Naive B cell (primary cell): Measurements from ENCODE around the gene RABGGTA. TPM values are rescaled to one million over a fixed set of nuclear protein-coding genes. Genes with fewer than 3 reads are reported as not detected.

Experiments
- ATAC-seq, 2 donors: fragments of 150-1000 bp; cut with Tn5 transposase; 2 replicates each; pipeline ENCODE4 v1.10.0; 2021; ENCODE audit warnings: low read depth in 2 of 2, mild to moderate bottlenecking in 2 of 2, moderate library complexity in 2 of 2
- DNase-seq: peaks from one replicate; pipeline ENCODE4 v3.0.0; 2022
- H3K27ac Mint-ChIP-seq, 6 donors: one replicate each; pipeline ENCODE4 v1.8.0; 2020 to 2022; ENCODE audit warnings: mild to moderate bottlenecking in 6 of 6, mixed read lengths in 6 of 6, moderate library complexity in 5 of 6, inconsistent platforms in 2 of 6
- H3K27me3 Mint-ChIP-seq, 3 donors: one replicate each; pipeline ENCODE4 v1.8.0; 2021 to 2022; ENCODE audit warnings: mixed read lengths in 3 of 3, mild to moderate bottlenecking in 1 of 3
- H3K36me3 Mint-ChIP-seq, 2 donors: one replicate each; pipeline ENCODE4 v1.8.0; 2020 to 2022; ENCODE audit warnings: mixed read lengths in 2 of 2, inconsistent platforms in 1 of 2, mild to moderate bottlenecking in 1 of 2
- H3K4me1 Mint-ChIP-seq, 3 donors: one replicate each; pipeline ENCODE4 v1.8.0; 2020 to 2022; ENCODE audit warnings: mixed read lengths in 3 of 3, inconsistent platforms in 1 of 3, mild to moderate bottlenecking in 1 of 3, moderate library complexity in 1 of 3
- H3K4me3 Mint-ChIP-seq, 8 donors: one replicate each; pipeline ENCODE4 v1.8.0; 2020 to 2022; ENCODE audit warnings: mild to moderate bottlenecking in 8 of 8, mixed read lengths in 8 of 8, moderate library complexity in 8 of 8, inconsistent platforms in 2 of 8
- H3K9me3 Mint-ChIP-seq, 7 donors: one replicate each; pipeline ENCODE4 v1.8.0; 2020 to 2022; ENCODE audit warnings: mixed read lengths in 7 of 7, mild to moderate bottlenecking in 5 of 7, inconsistent platforms in 2 of 7, moderate library complexity in 1 of 7
- polyA plus RNA-seq, 6 donors: library from polyadenylated mRNA; unstranded; fragments of 300-500 nt; fragmentation: Illumina TruSeq; gene quantifications; one replicate each; pipeline ENCODE4 v1.2.3, GENCODE V29; 2021; ENCODE audit warnings: low read depth in 6 of 6

Gene RABGGTA
- 10 to 100 TPM; 22.2 to 36.2 (median 22.8) TPM for polyA plus RNA-seq

GRCh38 chr14:24271134-24271833 is at the start of gene RABGGTA:
TSS of gene RABGGTA (minus strand) at chr14:24271597. CDS start at chr14:24271115, 482 bp downstream.
- Mint-ChIP-seq H3K27ac (peak within 1 kb of the TSS; percentile 95 to 100 (median 99)), H3K4me3 (peak within 1 kb of the TSS; percentile 77 to 94 (median 91)), H3K36me3 (peaks cover 7 to 14% of the 10 kb centered on the region in 2 donors), H3K9me3 (no peaks in the 10 kb centered on the region), H3K27me3 (no peaks in the 10 kb centered on the region), H3K4me1 (peaks cover 33 to 46% (median 43%) of the 10 kb centered on the region in 3 donors)
- DNase-seq (peak; percentile 94), ATAC-seq (peak; percentile 82)

- peaks cover 4 to 7% of the 10 kb centered on the region in 2 donors for H3K36me3 Mint-ChIP-seq
- H3K27me3 Mint-ChIP-seq = peaks cover 9 to 28% (median 26%) of the 10 kb centered on the region in 3 donors
- no peak overlapping the region for H3K4me3 Mint-ChIP-seq
These were observed 45.9 kb upstream of the RABGGTA start for GRCh38 chr14:24317141-24317928.

GRCh38 chr14:24316597-24316950 is 45.2 kb upstream of the RABGGTA start:
- Mint-ChIP-seq H3K4me1 (peaks cover 31 to 32% (median 31%) of the 10 kb centered on the region in 3 donors), H3K36me3 (peaks cover 4 to 7% of the 10 kb centered on the region in 2 donors), H3K27me3 (peaks cover 9 to 24% (median 23%) of the 10 kb centered on the region in 3 donors), H3K27ac (no peak overlapping the region), H3K4me3 (no peak overlapping the region), H3K9me3 (no peaks in the 10 kb centered on the region)
- DNase-seq = no peak
- no peak for ATAC-seq

More at GRCh38 chr14:24317141-24317928, 45.9 kb upstream of the RABGGTA start:
- Mint-ChIP-seq H3K9me3 (no peaks in the 10 kb centered on the region), H3K4me1 (peaks cover 23 to 25% (median 24%) of the 10 kb centered on the region in 3 donors), H3K27ac (no peak overlapping the region)
- no peak for ATAC-seq
- DNase-seq = no peak

- H3K27ac Mint-ChIP-seq = no peak overlapping the region
These were observed 44.6 kb upstream of the RABGGTA start for GRCh38 chr14:24315807-24316596.

GRCh38 chr14:24315243-24315806 is 43.9 kb upstream of the RABGGTA start:
- Mint-ChIP-seq H3K4me1 (peaks cover 33 to 38% (median 38%) of the 10 kb centered on the region in 3 donors), H3K9me3 (no peaks in the 10 kb centered on the region), H3K27me3 (peaks cover 8 to 21% (median 20%) of the 10 kb centered on the region in 3 donors), H3K36me3 (peaks cover 4 to 7% of the 10 kb centered on the region in 2 donors), H3K4me3 (no peak overlapping the region), H3K27ac (no peak overlapping the region)
- DNase-seq (no peak), ATAC-seq (no peak)

More at GRCh38 chr14:24315807-24316596, 44.6 kb upstream of the RABGGTA start:
- Mint-ChIP-seq H3K27me3 (peaks cover 9 to 23% (median 22%) of the 10 kb centered on the region in 3 donors), H3K4me3 (no peak overlapping the region), H3K9me3 (no peaks in the 10 kb centered on the region), H3K36me3 (peaks cover 4 to 7% of the 10 kb centered on the region in 2 donors), H3K4me1 (peaks cover 31 to 35% (median 35%) of the 10 kb centered on the region in 3 donors)
- ATAC-seq (no peak), DNase-seq (no peak)

GRCh38 chr14:24314377-24315193 is 43.2 kb upstream of the RABGGTA start:
- ATAC-seq (no peak), DNase-seq (no peak)
- Mint-ChIP-seq H3K36me3 (peaks cover 4 to 6% of the 10 kb centered on the region in 2 donors), H3K27me3 (peaks cover 5 to 14% (median 12%) of the 10 kb centered on the region in 3 donors), H3K9me3 (no peaks in the 10 kb centered on the region), H3K27ac (peak overlapping the region in 4 of 6 donors; percentile 26 to 71 (median 54)), H3K4me3 (peak overlapping the region in 4 of 8 donors; percentile 33 to 72 (median 60)), H3K4me1 (peaks cover 39 to 45% (median 43%) of the 10 kb centered on the region in 3 donors)

GRCh38 chr14:24313913-24314312 is 42.5 kb upstream of the RABGGTA start:
- H3K4me3 Mint-ChIP-seq = peak overlapping the region in 2 of 8 donors; percentile 47 to 65
- peak overlapping the region in 2 of 6 donors; percentile 26 to 71 for H3K27ac Mint-ChIP-seq

GRCh38 chr14:24312736-24313507 is 41.5 kb upstream of the RABGGTA start:
- peaks cover 47 to 62% (median 57%) of the 10 kb centered on the region in 3 donors for H3K4me1 Mint-ChIP-seq
- ATAC-seq = no peak
- H3K9me3 Mint-ChIP-seq = no peaks in the 10 kb centered on the region
- H3K27ac Mint-ChIP-seq = peak overlapping the region in 3 of 6 donors; percentile 51 to 92 (median 78)
- H3K36me3 Mint-ChIP-seq = peaks cover 0 to 4% of the 10 kb centered on the region in 2 donors
- peaks cover 0 to 5% (median 0%) of the 10 kb centered on the region in 3 donors for H3K27me3 Mint-ChIP-seq
- no peak for DNase-seq
- peak overlapping the region in 6 of 8 donors; percentile 22 to 78 (median 50) for H3K4me3 Mint-ChIP-seq

More at GRCh38 chr14:24313913-24314312, 42.5 kb upstream of the RABGGTA start:
- Mint-ChIP-seq H3K36me3 (peaks cover 0 to 4% of the 10 kb centered on the region in 2 donors), H3K9me3 (no peaks in the 10 kb centered on the region), H3K4me1 (peaks cover 42 to 52% (median 49%) of the 10 kb centered on the region in 3 donors), H3K27me3 (peaks cover 5 to 7% (median 6%) of the 10 kb centered on the region in 3 donors)
- ATAC-seq = no peak
- no peak for DNase-seq

GRCh38 chr14:24311837-24312615 is 40.6 kb upstream of the RABGGTA start:
- H3K27ac Mint-ChIP-seq = peak overlapping the region; percentile 49 to 93 (median 70)
- DNase-seq (no peak), ATAC-seq (no peak)
- no peaks in the 10 kb centered on the region for H3K27me3 Mint-ChIP-seq
- H3K4me3 Mint-ChIP-seq = peak overlapping the region; percentile 78 to 88 (median 83)
- no peaks in the 10 kb centered on the region for H3K36me3 Mint-ChIP-seq
- peaks cover 52 to 70% (median 64%) of the 10 kb centered on the region in 3 donors for H3K4me1 Mint-ChIP-seq
- H3K9me3 Mint-ChIP-seq = no peaks in the 10 kb centered on the region

GRCh38 chr14:24310646-24311604 is 39.5 kb upstream of the RABGGTA start, which contains the start of gene LTB4R:
TSS of gene LTB4R (plus strand) at chr14:24311502. CDS start at chr14:24315652, 4,150 bp downstream.
- ATAC-seq = peak; percentile 77 to 80
- no peaks in the 10 kb centered on the region for H3K9me3 Mint-ChIP-seq
- H3K27ac Mint-ChIP-seq = peak within 1 kb of the TSS; percentile 78 to 93 (median 90)
- peak within 1 kb of the TSS; percentile 78 to 88 (median 83) for H3K4me3 Mint-ChIP-seq
- H3K27me3 Mint-ChIP-seq = no peaks in the 10 kb centered on the region
- DNase-seq = peak; percentile 80
- H3K4me1 Mint-ChIP-seq = peaks cover 52 to 70% (median 64%) of the 10 kb centered on the region in 3 donors
- peaks cover 2 to 4% of the 10 kb centered on the region in 2 donors for H3K36me3 Mint-ChIP-seq
